K562 (cell line): ENCODE results near the gene GABRR3.

ENCODE experiments used
- ARNT ChIP-seq, 2 experiments: fragments of 450-650 bp; IDR thresholded peaks; 2 replicates each; pipeline ENCODE4 v1.6.1; 2016; ENCODE audit warnings: mild to moderate bottlenecking in 1 of 2
- SLC30A9 ChIP-seq: fragments of 250-450 bp; sonication (Bioruptor Pico); IDR thresholded peaks from 2 replicates; pipeline ENCODE4 v1.8.0; 2022; ENCODE audit warnings: mild to moderate bottlenecking, moderate library complexity
- SMC3 ChIP-seq: conservative IDR thresholded peaks from 2 replicates; pipeline ENCODE4 v1.6.1; 2011; ENCODE audit warnings: low read depth, low read length, improper control_type of control experiment; ENCODE audit not compliant: insufficient read depth
- TEAD2 ChIP-seq: fragments of 450-650 bp; IDR thresholded peaks from 2 replicates; pipeline ENCODE4 v1.6.1; 2016; ENCODE audit warnings: missing genetic modification characterization, control low read depth, missing compliant biosample characterization
- ZNF184 ChIP-seq: sonication (generic); formaldehyde crosslinking; IDR thresholded peaks from 2 replicates; pipeline ENCODE4 v1.5.0; 2020; ENCODE audit warnings: missing genetic modification reagents
- ZNF431 ChIP-seq: sonication (generic); formaldehyde crosslinking; IDR thresholded peaks from 2 replicates; pipeline ENCODE4 v1.8.0; 2022; ENCODE audit warnings: mild to moderate bottlenecking, missing genetic modification reagents
- TF ChIP-seq, protein P1 (sequence below): sonication (generic); formaldehyde crosslinking; IDR thresholded peaks from 2 replicates; pipeline ENCODE4 v1.8.0; 2023; ENCODE audit warnings: missing genetic modification reagents, mild to moderate bottlenecking, borderline replicate concordance
- TF ChIP-seq, protein P2 (sequence below): fragments of 250-450 bp; sonication (Bioruptor Pico); IDR thresholded peaks from 2 replicates; pipeline ENCODE4 v1.4.0; 2020; ENCODE audit warnings: mild to moderate bottlenecking

DNA sequence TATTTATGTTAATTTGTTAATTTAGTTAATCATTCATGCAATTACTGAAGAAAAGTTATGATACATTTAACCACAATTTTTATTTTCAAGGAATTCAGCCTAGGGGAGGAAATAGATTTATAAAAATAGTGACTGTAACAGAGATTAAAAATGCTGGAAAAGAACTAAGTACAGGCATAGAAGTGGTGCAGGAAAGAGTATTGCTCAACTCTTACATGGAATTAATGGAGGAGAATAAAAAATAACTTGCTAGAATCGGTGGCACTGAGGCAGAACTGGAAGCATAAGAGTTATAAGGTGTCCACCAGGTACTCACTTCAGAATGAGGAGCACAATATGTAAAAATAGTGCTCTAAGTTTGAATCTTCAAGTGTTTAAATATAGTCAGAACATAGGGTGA lies 38.4 kb upstream of the GABRR3 start:
- TF ChIP-seq SLC30A9 (CRISPR knock-in tag) (no peak), ARNT (IDR thresholded peaks at IDR 0.05) (no peak), TEAD2 (tag) (no peak), ZNF431 (no peak), ZNF184 (CRISPR knock-in tag) (no peak), SMC3 (no peak)
- TF ChIP-seq, protein P1, sequence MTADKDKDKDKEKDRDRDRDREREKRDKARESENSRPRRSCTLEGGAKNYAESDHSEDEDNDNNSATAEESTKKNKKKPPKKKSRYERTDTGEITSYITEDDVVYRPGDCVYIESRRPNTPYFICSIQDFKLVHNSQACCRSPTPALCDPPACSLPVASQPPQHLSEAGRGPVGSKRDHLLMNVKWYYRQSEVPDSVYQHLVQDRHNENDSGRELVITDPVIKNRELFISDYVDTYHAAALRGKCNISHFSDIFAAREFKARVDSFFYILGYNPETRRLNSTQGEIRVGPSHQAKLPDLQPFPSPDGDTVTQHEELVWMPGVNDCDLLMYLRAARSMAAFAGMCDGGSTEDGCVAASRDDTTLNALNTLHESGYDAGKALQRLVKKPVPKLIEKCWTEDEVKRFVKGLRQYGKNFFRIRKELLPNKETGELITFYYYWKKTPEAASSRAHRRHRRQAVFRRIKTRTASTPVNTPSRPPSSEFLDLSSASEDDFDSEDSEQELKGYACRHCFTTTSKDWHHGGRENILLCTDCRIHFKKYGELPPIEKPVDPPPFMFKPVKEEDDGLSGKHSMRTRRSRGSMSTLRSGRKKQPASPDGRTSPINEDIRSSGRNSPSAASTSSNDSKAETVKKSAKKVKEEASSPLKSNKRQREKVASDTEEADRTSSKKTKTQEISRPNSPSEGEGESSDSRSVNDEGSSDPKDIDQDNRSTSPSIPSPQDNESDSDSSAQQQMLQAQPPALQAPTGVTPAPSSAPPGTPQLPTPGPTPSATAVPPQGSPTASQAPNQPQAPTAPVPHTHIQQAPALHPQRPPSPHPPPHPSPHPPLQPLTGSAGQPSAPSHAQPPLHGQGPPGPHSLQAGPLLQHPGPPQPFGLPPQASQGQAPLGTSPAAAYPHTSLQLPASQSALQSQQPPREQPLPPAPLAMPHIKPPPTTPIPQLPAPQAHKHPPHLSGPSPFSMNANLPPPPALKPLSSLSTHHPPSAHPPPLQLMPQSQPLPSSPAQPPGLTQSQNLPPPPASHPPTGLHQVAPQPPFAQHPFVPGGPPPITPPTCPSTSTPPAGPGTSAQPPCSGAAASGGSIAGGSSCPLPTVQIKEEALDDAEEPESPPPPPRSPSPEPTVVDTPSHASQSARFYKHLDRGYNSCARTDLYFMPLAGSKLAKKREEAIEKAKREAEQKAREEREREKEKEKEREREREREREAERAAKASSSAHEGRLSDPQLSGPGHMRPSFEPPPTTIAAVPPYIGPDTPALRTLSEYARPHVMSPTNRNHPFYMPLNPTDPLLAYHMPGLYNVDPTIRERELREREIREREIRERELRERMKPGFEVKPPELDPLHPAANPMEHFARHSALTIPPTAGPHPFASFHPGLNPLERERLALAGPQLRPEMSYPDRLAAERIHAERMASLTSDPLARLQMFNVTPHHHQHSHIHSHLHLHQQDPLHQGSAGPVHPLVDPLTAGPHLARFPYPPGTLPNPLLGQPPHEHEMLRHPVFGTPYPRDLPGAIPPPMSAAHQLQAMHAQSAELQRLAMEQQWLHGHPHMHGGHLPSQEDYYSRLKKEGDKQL = no peak
- TF ChIP-seq, protein P2, sequence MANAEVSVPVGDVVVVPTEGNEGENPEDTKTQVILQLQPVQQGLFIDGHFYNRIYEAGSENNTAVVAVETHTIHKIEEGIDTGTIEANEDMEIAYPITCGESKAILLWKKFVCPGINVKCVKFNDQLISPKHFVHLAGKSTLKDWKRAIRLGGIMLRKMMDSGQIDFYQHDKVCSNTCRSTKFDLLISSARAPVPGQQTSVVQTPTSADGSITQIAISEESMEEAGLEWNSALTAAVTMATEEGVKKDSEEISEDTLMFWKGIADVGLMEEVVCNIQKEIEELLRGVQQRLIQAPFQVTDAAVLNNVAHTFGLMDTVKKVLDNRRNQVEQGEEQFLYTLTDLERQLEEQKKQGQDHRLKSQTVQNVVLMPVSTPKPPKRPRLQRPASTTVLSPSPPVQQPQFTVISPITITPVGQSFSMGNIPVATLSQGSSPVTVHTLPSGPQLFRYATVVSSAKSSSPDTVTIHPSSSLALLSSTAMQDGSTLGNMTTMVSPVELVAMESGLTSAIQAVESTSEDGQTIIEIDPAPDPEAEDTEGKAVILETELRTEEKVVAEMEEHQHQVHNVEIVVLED (CRISPR knock-in tag) = no peak
